ENCODE data around the gene FBXL15.
A peak's percentile ranks its signal among the peaks of the same experiment; 100 is the strongest.

FBXL15 gene

DNA sequence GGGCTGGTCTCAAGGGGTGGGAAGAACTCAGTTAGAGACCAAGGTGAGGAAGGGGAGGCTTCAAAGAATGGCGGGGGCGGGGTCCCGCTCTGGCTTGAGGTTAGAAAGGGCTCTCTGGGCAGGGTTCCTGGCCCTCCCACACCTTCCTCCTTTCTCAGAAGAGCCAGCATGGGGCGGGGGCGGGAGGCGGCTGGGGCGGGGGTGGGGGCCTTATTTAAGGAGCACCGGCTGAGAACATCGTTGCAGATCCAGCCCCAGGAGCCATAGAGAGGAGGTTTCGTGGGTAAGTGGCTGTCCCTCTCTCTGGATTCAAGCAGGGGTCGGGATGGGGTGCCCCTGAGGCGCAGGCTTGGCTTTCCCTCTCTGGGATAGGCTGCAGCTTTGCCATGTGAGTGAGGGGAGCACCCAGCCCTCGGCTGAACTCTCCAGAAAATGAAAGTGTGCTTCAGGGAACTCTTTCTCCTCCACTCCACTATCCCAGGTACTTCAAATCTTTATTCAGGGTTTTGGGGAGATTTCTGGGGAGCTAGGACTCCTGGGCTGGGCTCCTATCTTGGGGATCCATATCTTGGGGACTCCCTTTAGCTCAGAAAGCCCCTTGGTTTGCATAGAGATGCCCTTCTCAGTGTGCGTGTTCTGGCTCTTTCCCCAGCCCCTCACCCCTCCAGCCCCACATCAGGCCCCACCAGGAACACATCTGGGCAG is 15.0 kb downstream of the FBXL15 start:
- peak overlapping the region in 2 of 5 donors; percentile 43 to 55 for H3K9ac ChIP-seq (ENCODE audit: low read length in 5 of 5)
- H3K27me3 ChIP-seq (ENCODE audit: control insufficient read depth in 5 of 5, insufficient read depth in 4 of 5, low read length in 5 of 5), result peaks cover 0 to 22% (median 12%) of the 10 kb centered on the region in 5 donors
- H3K27ac ChIP-seq (ENCODE audit: low read depth, low read length), result no peak overlapping the region
- H3K4me1 ChIP-seq (ENCODE audit: control insufficient read depth in 5 of 5, insufficient read depth in 5 of 5, low read length in 5 of 5), result peaks cover 6 to 33% (median 21%) of the 10 kb centered on the region in 5 donors
- H3K4me3 ChIP-seq (ENCODE audit: low read depth in 1 of 5, low read length in 5 of 5), result peak overlapping the region in 3 of 5 donors; percentile 16 to 54 (median 45)
- no peaks in the 10 kb centered on the region for H3K36me3 ChIP-seq (ENCODE audit: control insufficient read depth in 5 of 5, insufficient read depth in 5 of 5, low read length in 5 of 5)
- no peaks in the 10 kb centered on the region for H3K9me3 ChIP-seq (ENCODE audit: control insufficient read depth in 5 of 5, low read length in 5 of 5)

DNA sequence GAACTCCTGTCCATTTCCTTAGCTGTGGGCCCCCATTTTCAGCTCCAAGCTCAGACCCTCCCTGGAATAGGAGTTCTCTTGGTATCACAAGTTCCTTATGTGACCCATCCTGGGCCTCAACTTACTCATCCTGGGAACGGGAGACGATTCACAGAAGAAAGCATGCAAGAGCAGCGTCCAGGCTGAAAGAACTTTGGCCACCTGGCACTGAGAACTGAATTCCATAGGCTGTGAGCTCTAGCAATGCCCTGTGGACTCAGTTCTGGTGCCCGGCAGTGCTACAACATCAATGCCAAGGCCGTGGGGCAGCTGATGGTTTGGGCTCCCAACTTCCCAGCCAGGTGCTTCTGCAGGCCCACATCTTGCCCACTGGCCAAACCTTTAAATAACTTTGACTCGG is 15.7 kb downstream of the FBXL15 start:
- Histone ChIP-seq H3K36me3 (ENCODE audit: control insufficient read depth in 5 of 5, insufficient read depth in 5 of 5, low read length in 5 of 5) (no peaks in the 10 kb centered on the region), H3K27me3 (ENCODE audit: control insufficient read depth in 5 of 5, insufficient read depth in 4 of 5, low read length in 5 of 5) (peaks cover 0 to 22% (median 12%) of the 10 kb centered on the region in 5 donors), H3K27ac (ENCODE audit: low read depth, low read length) (no peak overlapping the region), H3K9ac (ENCODE audit: low read length in 5 of 5) (no peak overlapping the region), H3K4me3 (ENCODE audit: low read depth in 1 of 5, low read length in 5 of 5) (peak overlapping the region in 1 of 5 donors; percentile 17), H3K4me1 (ENCODE audit: control insufficient read depth in 5 of 5, insufficient read depth in 5 of 5, low read length in 5 of 5) (peaks cover 6 to 33% (median 20%) of the 10 kb centered on the region in 5 donors), H3K9me3 (ENCODE audit: control insufficient read depth in 5 of 5, low read length in 5 of 5) (no peaks in the 10 kb centered on the region)

DNA sequence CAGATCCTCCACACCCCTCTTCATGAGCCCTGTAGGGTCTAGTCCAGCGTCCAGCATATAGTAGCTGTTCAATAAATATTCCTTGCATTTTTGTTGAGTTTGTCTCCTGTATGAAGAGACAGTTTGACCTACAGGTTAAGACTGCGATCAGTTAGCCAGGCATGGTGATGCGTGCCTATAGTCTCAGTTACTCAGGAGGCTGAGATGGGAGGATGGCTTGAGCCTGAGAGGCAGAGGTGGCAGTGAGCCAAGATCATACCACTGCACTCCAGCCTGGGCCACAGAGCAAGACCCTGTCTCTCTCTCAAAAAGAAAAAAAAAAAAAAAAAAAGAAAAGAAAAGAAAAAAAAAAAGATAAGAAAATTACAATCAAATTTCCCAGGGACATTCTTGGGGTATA is 16.9 kb downstream of the FBXL15 start:
- H3K4me1 ChIP-seq (ENCODE audit: control insufficient read depth in 5 of 5, insufficient read depth in 5 of 5, low read length in 5 of 5), result peaks cover 0 to 23% (median 11%) of the 10 kb centered on the region in 5 donors
- H3K36me3 ChIP-seq (ENCODE audit: control insufficient read depth in 5 of 5, insufficient read depth in 5 of 5, low read length in 5 of 5), result no peaks in the 10 kb centered on the region
- peaks cover 0 to 22% (median 12%) of the 10 kb centered on the region in 5 donors for H3K27me3 ChIP-seq (ENCODE audit: control insufficient read depth in 5 of 5, insufficient read depth in 4 of 5, low read length in 5 of 5)
- H3K9me3 ChIP-seq (ENCODE audit: control insufficient read depth in 5 of 5, low read length in 5 of 5), result no peaks in the 10 kb centered on the region
- no peak overlapping the region for H3K27ac ChIP-seq (ENCODE audit: low read depth, low read length)
- no peak overlapping the region for H3K9ac ChIP-seq (ENCODE audit: low read length in 5 of 5)
- H3K4me3 ChIP-seq (ENCODE audit: low read depth in 1 of 5, low read length in 5 of 5), result no peak overlapping the region

DNA sequence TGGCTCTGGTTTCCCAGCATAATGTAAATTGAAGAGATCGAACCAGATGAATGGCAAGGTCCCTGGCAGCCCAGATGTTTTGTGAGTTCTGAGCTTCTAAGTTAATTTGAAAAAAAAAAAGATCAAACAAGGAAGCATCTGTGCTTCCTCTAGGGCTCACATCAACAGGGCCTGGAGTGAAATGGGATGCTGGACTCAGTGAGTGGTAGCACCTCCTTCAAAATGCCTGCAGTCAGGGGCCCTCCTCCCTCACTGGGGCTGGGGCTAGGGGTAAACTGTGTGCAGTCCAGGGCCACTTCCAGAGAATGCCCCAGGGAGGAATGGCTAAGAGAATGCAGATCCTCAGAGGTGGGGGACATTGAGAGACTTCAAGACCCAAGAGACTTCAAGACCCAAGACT is 17.7 kb downstream of the FBXL15 start:
- no peak overlapping the region for H3K27ac ChIP-seq (ENCODE audit: low read depth, low read length)
- no peak overlapping the region for H3K9ac ChIP-seq (ENCODE audit: low read length in 5 of 5)
- peaks cover 0 to 22% (median 12%) of the 10 kb centered on the region in 5 donors for H3K27me3 ChIP-seq (ENCODE audit: control insufficient read depth in 5 of 5, insufficient read depth in 4 of 5, low read length in 5 of 5)

DNA sequence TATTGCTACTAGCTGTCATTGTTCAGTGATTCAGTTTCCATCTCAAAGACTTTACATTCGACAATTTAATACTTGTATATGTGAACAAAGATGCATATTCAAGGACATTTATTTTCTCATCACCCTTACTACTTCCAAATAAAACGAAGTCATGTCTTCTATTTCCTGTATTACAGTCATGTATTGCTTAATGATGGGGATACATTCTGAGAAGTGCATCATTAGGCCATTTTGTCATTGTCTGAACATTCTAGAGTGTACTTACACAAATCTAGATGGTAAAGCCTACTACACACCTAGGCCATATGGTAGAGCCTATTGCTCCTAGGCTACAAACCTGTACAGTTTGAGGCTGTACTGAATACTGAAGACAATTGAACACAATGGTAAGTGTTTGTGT is 24.2 kb downstream of the FBXL15 start:
- H3K4me1 ChIP-seq (ENCODE audit: control insufficient read depth in 5 of 5, insufficient read depth in 5 of 5, low read length in 5 of 5), result peaks cover 0 to 6% (median 5%) of the 10 kb centered on the region in 5 donors
- H3K27me3 ChIP-seq (ENCODE audit: control insufficient read depth in 5 of 5, insufficient read depth in 4 of 5, low read length in 5 of 5), result no peaks in the 10 kb centered on the region
- no peaks in the 10 kb centered on the region for H3K9me3 ChIP-seq (ENCODE audit: control insufficient read depth in 5 of 5, low read length in 5 of 5)
- no peak overlapping the region for H3K9ac ChIP-seq (ENCODE audit: low read length in 5 of 5)
- no peaks in the 10 kb centered on the region for H3K36me3 ChIP-seq (ENCODE audit: control insufficient read depth in 5 of 5, insufficient read depth in 5 of 5, low read length in 5 of 5)
- no peak overlapping the region for H3K4me3 ChIP-seq (ENCODE audit: low read depth in 1 of 5, low read length in 5 of 5)
- H3K27ac ChIP-seq (ENCODE audit: low read depth, low read length), result no peak overlapping the region

More for the DNA sequence above, 17.7 kb downstream of the FBXL15 start:
- H3K36me3 ChIP-seq (ENCODE audit: control insufficient read depth in 5 of 5, insufficient read depth in 5 of 5, low read length in 5 of 5), result no peaks in the 10 kb centered on the region
- H3K4me1 ChIP-seq (ENCODE audit: control insufficient read depth in 5 of 5, insufficient read depth in 5 of 5, low read length in 5 of 5), result peaks cover 0 to 21% (median 3%) of the 10 kb centered on the region in 5 donors
- H3K9me3 ChIP-seq (ENCODE audit: control insufficient read depth in 5 of 5, low read length in 5 of 5), result no peaks in the 10 kb centered on the region
- no peak overlapping the region for H3K4me3 ChIP-seq (ENCODE audit: low read depth in 1 of 5, low read length in 5 of 5)

DNA sequence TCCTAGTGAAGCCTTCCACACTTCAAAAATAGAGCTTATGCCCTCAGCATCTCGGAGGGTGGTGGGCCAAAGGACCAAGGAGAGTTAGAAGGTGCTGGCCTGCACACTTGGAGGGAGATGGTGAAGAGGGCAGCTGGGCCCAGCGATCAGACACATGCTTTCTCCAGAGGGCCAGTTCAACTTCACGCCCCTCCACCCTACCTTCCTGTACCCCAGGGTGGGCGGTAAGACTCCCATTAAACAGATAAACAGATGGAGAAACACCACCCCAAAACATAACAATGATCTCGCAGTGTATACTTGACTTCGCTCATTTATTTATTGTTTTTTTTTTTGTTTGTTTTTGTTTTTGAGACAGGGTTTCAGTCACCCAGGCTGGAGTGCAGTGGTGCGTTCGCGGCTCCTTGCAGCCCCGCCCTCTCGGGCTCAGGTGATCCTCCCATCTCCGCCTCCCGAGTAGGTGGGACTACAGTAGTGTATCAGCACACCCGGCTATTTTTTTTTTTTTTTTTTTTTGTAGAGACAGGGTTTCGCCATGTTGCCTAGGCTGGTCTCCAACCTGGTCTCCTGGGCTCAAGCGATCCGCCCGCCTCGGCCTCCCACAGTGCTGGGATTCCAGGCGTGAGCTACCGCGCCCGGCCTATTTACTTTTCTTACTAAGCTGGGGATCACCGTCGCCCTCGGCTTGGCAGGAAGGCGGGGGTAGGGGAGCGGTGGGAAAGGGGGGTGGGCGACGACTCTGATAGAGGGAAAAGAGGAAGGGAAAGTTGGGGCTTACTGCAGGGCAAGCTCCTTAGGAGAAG is 28.9 kb downstream of the FBXL15 start:
- Histone ChIP-seq H3K4me3 (ENCODE audit: low read depth in 1 of 5, low read length in 5 of 5) (peak overlapping the region; percentile 65 to 95 (median 84)), H3K9me3 (ENCODE audit: control insufficient read depth in 5 of 5, low read length in 5 of 5) (no peaks in the 10 kb centered on the region), H3K4me1 (ENCODE audit: control insufficient read depth in 5 of 5, insufficient read depth in 5 of 5, low read length in 5 of 5) (peaks cover 7 to 37% (median 23%) of the 10 kb centered on the region in 5 donors), H3K27me3 (ENCODE audit: control insufficient read depth in 5 of 5, insufficient read depth in 4 of 5, low read length in 5 of 5) (no peaks in the 10 kb centered on the region), H3K36me3 (ENCODE audit: control insufficient read depth in 5 of 5, insufficient read depth in 5 of 5, low read length in 5 of 5) (no peaks in the 10 kb centered on the region), H3K27ac (ENCODE audit: low read depth, low read length) (peak overlapping the region; percentile 54), H3K9ac (ENCODE audit: low read length in 5 of 5) (peak overlapping the region; percentile 13 to 83 (median 79))

GRCh38 chr10:102450124-102450373 is 29.4 kb downstream of the FBXL15 start:
- peaks cover 7 to 37% (median 23%) of the 10 kb centered on the region in 5 donors for H3K4me1 ChIP-seq (ENCODE audit: control insufficient read depth in 5 of 5, insufficient read depth in 5 of 5, low read length in 5 of 5)
- H3K9ac ChIP-seq (ENCODE audit: low read length in 5 of 5), result peak overlapping the region; percentile 13 to 83 (median 79)
- peak overlapping the region; percentile 65 to 95 (median 84) for H3K4me3 ChIP-seq (ENCODE audit: low read depth in 1 of 5, low read length in 5 of 5)
- H3K9me3 ChIP-seq (ENCODE audit: control insufficient read depth in 5 of 5, low read length in 5 of 5), result no peaks in the 10 kb centered on the region
- no peaks in the 10 kb centered on the region for H3K36me3 ChIP-seq (ENCODE audit: control insufficient read depth in 5 of 5, insufficient read depth in 5 of 5, low read length in 5 of 5)
- H3K27me3 ChIP-seq (ENCODE audit: control insufficient read depth in 5 of 5, insufficient read depth in 4 of 5, low read length in 5 of 5), result no peaks in the 10 kb centered on the region
- H3K27ac ChIP-seq (ENCODE audit: low read depth, low read length), result peak overlapping the region; percentile 54

- Histone ChIP-seq H3K9me3 (ENCODE audit: control insufficient read depth in 5 of 5, low read length in 5 of 5) (no peaks in the 10 kb centered on the region), H3K27ac (ENCODE audit: low read depth, low read length) (peak overlapping the region; percentile 54), H3K9ac (ENCODE audit: low read length in 5 of 5) (peak overlapping the region; percentile 70 to 83 (median 79)), H3K36me3 (ENCODE audit: control insufficient read depth in 5 of 5, insufficient read depth in 5 of 5, low read length in 5 of 5) (no peaks in the 10 kb centered on the region), H3K4me3 (ENCODE audit: low read depth in 1 of 5, low read length in 5 of 5) (peak overlapping the region; percentile 65 to 95 (median 84)), H3K27me3 (ENCODE audit: control insufficient read depth in 5 of 5, insufficient read depth in 4 of 5, low read length in 5 of 5) (no peaks in the 10 kb centered on the region), H3K4me1 (ENCODE audit: control insufficient read depth in 5 of 5, insufficient read depth in 5 of 5, low read length in 5 of 5) (peaks cover 7 to 37% (median 23%) of the 10 kb centered on the region in 5 donors)
These were observed 29.9 kb downstream of the FBXL15 start for GRCh38 chr10:102450374-102451104.

- Histone ChIP-seq H3K27ac (ENCODE audit: low read depth, low read length) (no peak within 1 kb of the TSS), H3K36me3 (ENCODE audit: control insufficient read depth in 5 of 5, insufficient read depth in 5 of 5, low read length in 5 of 5) (no peaks in the 10 kb centered on the region), H3K4me1 (ENCODE audit: control insufficient read depth in 5 of 5, insufficient read depth in 5 of 5, low read length in 5 of 5) (peaks cover 7 to 37% (median 23%) of the 10 kb centered on the region in 5 donors), H3K4me3 (ENCODE audit: low read depth in 1 of 5, low read length in 5 of 5) (peak within 1 kb of the TSS; percentile 65 to 88 (median 76)), H3K9me3 (ENCODE audit: control insufficient read depth in 5 of 5, low read length in 5 of 5) (no peaks in the 10 kb centered on the region), H3K27me3 (ENCODE audit: control insufficient read depth in 5 of 5, insufficient read depth in 4 of 5, low read length in 5 of 5) (no peaks in the 10 kb centered on the region), H3K9ac (ENCODE audit: low read length in 5 of 5) (peak within 1 kb of the TSS in 4 of 5 donors; percentile 34 to 73 (median 70))
These were observed 30.7 kb downstream of the FBXL15 start, which contains the start of gene C10orf95 for GRCh38 chr10:102451105-102451969. Gene C10orf95 (minus strand): TSS chr10:102451543. CDS start chr10:102451093, 450 bp downstream.
